Neural cell (in vitro differentiated cells): ENCODE data around the gene SERPINE2. TPM values are rescaled to one million over a fixed set of nuclear protein-coding genes. Genes with fewer than 3 reads are reported as not detected.
A peak's percentile ranks its signal among the peaks of the same experiment; 100 is the strongest.

Experiments
- H2AFZ ChIP-seq: fragments of 200-600, 300-800 bp; sonication (generic), shearing (Covaris generic); 2 replicates; pipeline ENCODE4 v1.6.0; 2014; ENCODE audit warnings: low read depth, mild to moderate bottlenecking, antibody characterized with exemption, low read length, moderate library complexity
- H3F3A ChIP-seq: fragments of 200-600 bp; shearing (Covaris generic); 2 replicates; pipeline ENCODE4 v1.6.1; 2016; ENCODE audit warnings: mild to moderate bottlenecking, moderate library complexity, mixed read lengths, antibody characterized with exemption, low read length; ENCODE audit not compliant: insufficient read depth, poor library complexity, severe bottlenecking
- H3K27ac ChIP-seq: fragments of 200-600, 300-800 bp; sonication (generic), shearing (Covaris generic); 2 replicates; pipeline ENCODE4 v1.5.1; 2014; ENCODE audit warnings: mild to moderate bottlenecking, low read length, moderate library complexity
- H3K27me3 ChIP-seq: fragments of 300-800, 200-600 bp; sonication (generic), shearing (Covaris generic); 2 replicates; pipeline ENCODE4 v1.6.0; 2014; ENCODE audit warnings: mild to moderate bottlenecking, low read depth, low read length, moderate library complexity; ENCODE audit not compliant: insufficient read depth
- H3K36me3 ChIP-seq: fragments of 300-800, 200-600 bp; sonication (generic), shearing (Covaris generic); 2 replicates; pipeline ENCODE4 v1.5.1; 2014; ENCODE audit warnings: mild to moderate bottlenecking, antibody characterized with exemption, low read length, moderate library complexity; ENCODE audit not compliant: insufficient read depth
- H3K4me2 ChIP-seq: fragments of 300-800, 200-600 bp; sonication (generic), shearing (Covaris generic); 2 replicates; pipeline ENCODE4 v1.6.0; 2014; ENCODE audit warnings: mild to moderate bottlenecking, low read length
- H3K4me3 ChIP-seq: fragments of 300-800, 200-600 bp; sonication (generic), shearing (Covaris generic); 2 replicates; pipeline ENCODE4 v1.5.1; 2014; ENCODE audit warnings: mild to moderate bottlenecking, low read length, moderate library complexity
- H3K79me2 ChIP-seq: fragments of 200-600 bp; shearing (Covaris generic); replicated peaks from 2 replicates; pipeline ENCODE4 v1.6.0; 2014; ENCODE audit warnings: mild to moderate bottlenecking, low read length, moderate library complexity; ENCODE audit not compliant: insufficient read depth
- H3K9ac ChIP-seq: fragments of 300-800, 200-600 bp; sonication (generic), shearing (Covaris generic); 2 replicates; pipeline ENCODE4 v1.6.1; 2016; ENCODE audit warnings: mild to moderate bottlenecking, low read length, mixed read lengths
- H3K9me2 ChIP-seq: fragments of 200-600 bp; shearing (Covaris generic); 2 replicates; pipeline ENCODE4 v1.6.1; 2016; ENCODE audit warnings: mild to moderate bottlenecking, low read length, mixed read lengths; ENCODE audit not compliant: insufficient read depth
- H3K9me3 ChIP-seq: fragments of 200-600, 300-800 bp; sonication (generic), shearing (Covaris generic); 2 replicates; pipeline ENCODE4 v1.6.1; 2016; ENCODE audit warnings: mild to moderate bottlenecking, mixed run types, low read length, moderate library complexity, mixed read lengths
- H4K20me1 ChIP-seq: fragments of 200-600 bp; shearing (Covaris generic); 2 replicates; pipeline ENCODE4 v1.6.1; 2016; ENCODE audit warnings: mild to moderate bottlenecking, mixed run types; ENCODE audit not compliant: insufficient read depth
- CTCF ChIP-seq: fragments of 450-650 bp; IDR thresholded peaks from 2 replicates; pipeline ENCODE4 v1.5.1; 2014; ENCODE audit warnings: antibody characterized with exemption, mild to moderate bottlenecking, moderate library complexity; ENCODE audit not compliant: poor library complexity, severe bottlenecking
- EP300 ChIP-seq: fragments of 450-650 bp; conservative IDR thresholded peaks from 2 replicates; pipeline ENCODE4 v1.6.1; 2014; ENCODE audit warnings: antibody characterized with exemption, mild to moderate bottlenecking, moderate library complexity; ENCODE audit not compliant: poor library complexity, severe bottlenecking
- EZH2 ChIP-seq: fragments of 200-600, 300-800 bp; shearing (Covaris generic), sonication (generic); IDR thresholded peaks from 2 replicates; pipeline ENCODE4 v1.6.1; 2014; ENCODE audit warnings: antibody characterized with exemption, low read length, borderline replicate concordance, mild to moderate bottlenecking; ENCODE audit not compliant: insufficient read depth, poor library complexity, severe bottlenecking
- MXI1 ChIP-seq: fragments of 450-650 bp; conservative IDR thresholded peaks from 2 replicates; pipeline ENCODE4 v1.6.1; 2014; ENCODE audit warnings: antibody characterized with exemption, mild to moderate bottlenecking; ENCODE audit not compliant: poor library complexity, severe bottlenecking
- POLR2AphosphoS5 ChIP-seq: IDR thresholded peaks from 2 replicates; pipeline ENCODE4 v1.6.1; 2012
- RAD21 ChIP-seq: fragments of 450-650 bp; conservative IDR thresholded peaks from 2 replicates; pipeline ENCODE4 v1.6.1; 2014; ENCODE audit warnings: antibody characterized with exemption, mild to moderate bottlenecking, moderate library complexity
- SMC3 ChIP-seq: fragments of 450-650 bp; conservative IDR thresholded peaks from 2 replicates; pipeline ENCODE4 v1.6.1; 2014; ENCODE audit warnings: antibody characterized with exemption, mild to moderate bottlenecking, moderate library complexity; ENCODE audit not compliant: poor library complexity
- TAF1 ChIP-seq: IDR thresholded peaks from 2 replicates; pipeline ENCODE4 v1.6.1; 2012; ENCODE audit warnings: low read depth
- polyA plus RNA-seq: library from polyadenylated mRNA; depleted of rRNA; stranded (reverse); fragments of >200 nt; gene quantifications from 2 replicates; pipeline ENCODE4 v1.2.3, GENCODE V29; 2014
- TF ChIP-seq, protein P1 (sequence below): IDR thresholded peaks from 2 replicates; pipeline ENCODE4 v1.6.1; 2012; ENCODE audit warnings: borderline replicate concordance

SERPINE2 gene
- polyA plus RNA-seq, 1 donor from 2014 or later: 38.5 TPM

- H3K4me2 ChIP-seq: no peak overlapping the region
- no peaks in the 10 kb centered on the region for H3F3A ChIP-seq
- H3K27me3 ChIP-seq: no peaks in the 10 kb centered on the region
- no peaks in the 10 kb centered on the region for H3K9me3 ChIP-seq
- no peaks in the 10 kb centered on the region for H3K9me2 ChIP-seq
- H3K79me2 ChIP-seq: no peaks in the 10 kb centered on the region
- no peak overlapping the region for H3K27ac ChIP-seq
- no peaks in the 10 kb centered on the region for H3K36me3 ChIP-seq
- H3K9ac ChIP-seq: no peak overlapping the region
- H4K20me1 ChIP-seq: no peaks in the 10 kb centered on the region
- TF ChIP-seq TAF1 (no peak), POLR2AphosphoS5 (no peak), SMC3 (no peak), EZH2 (no peak), EP300 (no peak), RAD21 (no peak), MXI1 (no peak)
- TF ChIP-seq, protein P1, sequence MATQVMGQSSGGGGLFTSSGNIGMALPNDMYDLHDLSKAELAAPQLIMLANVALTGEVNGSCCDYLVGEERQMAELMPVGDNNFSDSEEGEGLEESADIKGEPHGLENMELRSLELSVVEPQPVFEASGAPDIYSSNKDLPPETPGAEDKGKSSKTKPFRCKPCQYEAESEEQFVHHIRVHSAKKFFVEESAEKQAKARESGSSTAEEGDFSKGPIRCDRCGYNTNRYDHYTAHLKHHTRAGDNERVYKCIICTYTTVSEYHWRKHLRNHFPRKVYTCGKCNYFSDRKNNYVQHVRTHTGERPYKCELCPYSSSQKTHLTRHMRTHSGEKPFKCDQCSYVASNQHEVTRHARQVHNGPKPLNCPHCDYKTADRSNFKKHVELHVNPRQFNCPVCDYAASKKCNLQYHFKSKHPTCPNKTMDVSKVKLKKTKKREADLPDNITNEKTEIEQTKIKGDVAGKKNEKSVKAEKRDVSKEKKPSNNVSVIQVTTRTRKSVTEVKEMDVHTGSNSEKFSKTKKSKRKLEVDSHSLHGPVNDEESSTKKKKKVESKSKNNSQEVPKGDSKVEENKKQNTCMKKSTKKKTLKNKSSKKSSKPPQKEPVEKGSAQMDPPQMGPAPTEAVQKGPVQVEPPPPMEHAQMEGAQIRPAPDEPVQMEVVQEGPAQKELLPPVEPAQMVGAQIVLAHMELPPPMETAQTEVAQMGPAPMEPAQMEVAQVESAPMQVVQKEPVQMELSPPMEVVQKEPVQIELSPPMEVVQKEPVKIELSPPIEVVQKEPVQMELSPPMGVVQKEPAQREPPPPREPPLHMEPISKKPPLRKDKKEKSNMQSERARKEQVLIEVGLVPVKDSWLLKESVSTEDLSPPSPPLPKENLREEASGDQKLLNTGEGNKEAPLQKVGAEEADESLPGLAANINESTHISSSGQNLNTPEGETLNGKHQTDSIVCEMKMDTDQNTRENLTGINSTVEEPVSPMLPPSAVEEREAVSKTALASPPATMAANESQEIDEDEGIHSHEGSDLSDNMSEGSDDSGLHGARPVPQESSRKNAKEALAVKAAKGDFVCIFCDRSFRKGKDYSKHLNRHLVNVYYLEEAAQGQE: no peak
- no peak overlapping the region for H2AFZ ChIP-seq
- H3K4me3 ChIP-seq: no peak overlapping the region
These were observed 44.4 kb downstream of the SERPINE2 start for GRCh38 chr2:223994562-223995162.

GRCh38 chr2:223993634-223994232, 45.4 kb downstream of the SERPINE2 start:
- TF ChIP-seq, protein P1: no peak
- TF ChIP-seq EZH2 (no peak), CTCF (peak; percentile 90), MXI1 (no peak), TAF1 (no peak), SMC3 (peak; percentile 97), POLR2AphosphoS5 (no peak), RAD21 (peak; percentile 89), EP300 (no peak)
- H3F3A ChIP-seq: no peaks in the 10 kb centered on the region
- no peak overlapping the region for H2AFZ ChIP-seq

More at GRCh38 chr2:223993634-223994232, 45.4 kb downstream of the SERPINE2 start:
- H3K4me2 ChIP-seq: no peak overlapping the region
- no peaks in the 10 kb centered on the region for H3K27me3 ChIP-seq
- no peak overlapping the region for H3K9ac ChIP-seq
- no peak overlapping the region for H3K4me3 ChIP-seq
- H3K79me2 ChIP-seq: no peaks in the 10 kb centered on the region
- no peaks in the 10 kb centered on the region for H4K20me1 ChIP-seq
- no peaks in the 10 kb centered on the region for H3K36me3 ChIP-seq
- H3K9me2 ChIP-seq: no peaks in the 10 kb centered on the region
- no peaks in the 10 kb centered on the region for H3K9me3 ChIP-seq
- no peak overlapping the region for H3K27ac ChIP-seq
